Activated CD4-positive, alpha-beta T cell treated with anti-CD3 and anti-CD28 coated beads, Interleukin-2, amount 10 ng/mL, durations not matched to agents 7 days and 5 days (primary cell): ENCODE measurements around the gene DNASE1L2. TPM values are rescaled to one million over a fixed set of nuclear protein-coding genes. Genes with fewer than 3 reads are reported as not detected.
"Not testable (repeated sequence)": the region's sequence is repeated elsewhere in the genome, so short reads cannot be mapped to it uniquely, and the experiment has no call there.

Experiments used
- CTCF ChIA-PET: fragments of 350-600 bp; sonication (Branson Sonifier 250); formaldehyde crosslinking; loops from one replicate; lab custom pipeline; 2021; ENCODE audit warnings: antibody characterized with exemption; lab: Charles Lee
- POLR2A ChIA-PET: fragments of 350-600 bp; sonication (Branson Sonifier 250); formaldehyde crosslinking; loops from one replicate; lab custom pipeline; 2021; ENCODE audit warnings: antibody characterized with exemption; lab: Charles Lee
- DNase-seq: peaks from one replicate; pipeline ENCODE4 v3.0.0-alpha.2; 2020
- H3K27ac Mint-ChIP-seq: one replicate; pipeline ENCODE4 v1.8.0; 2021; ENCODE audit warnings: mild to moderate bottlenecking, moderate library complexity, mixed read lengths
- H3K27me3 Mint-ChIP-seq: one replicate; pipeline ENCODE4 v1.8.0; 2021; ENCODE audit warnings: mixed read lengths
- H3K36me3 Mint-ChIP-seq: one replicate; pipeline ENCODE4 v1.8.0; 2021; ENCODE audit warnings: low read depth, mixed read lengths
- H3K4me1 Mint-ChIP-seq: one replicate; pipeline ENCODE4 v1.8.0; 2021; ENCODE audit warnings: mixed read lengths
- H3K4me3 Mint-ChIP-seq: one replicate; pipeline ENCODE4 v1.8.0; 2021; ENCODE audit warnings: mild to moderate bottlenecking, moderate library complexity, mixed read lengths
- H3K9me3 Mint-ChIP-seq: one replicate; pipeline ENCODE4 v1.8.0; 2021; ENCODE audit warnings: mixed read lengths
- total RNA-seq, 2 experiments: library from RNA; stranded (reverse); gene quantifications; one replicate each; pipeline ENCODE4 v1.2.3, GENCODE V29; 2021

Gene DNASE1L2
- total RNA-seq, 2 experiments from 2014 or later = 2.0 to 3.4 TPM

DNA sequence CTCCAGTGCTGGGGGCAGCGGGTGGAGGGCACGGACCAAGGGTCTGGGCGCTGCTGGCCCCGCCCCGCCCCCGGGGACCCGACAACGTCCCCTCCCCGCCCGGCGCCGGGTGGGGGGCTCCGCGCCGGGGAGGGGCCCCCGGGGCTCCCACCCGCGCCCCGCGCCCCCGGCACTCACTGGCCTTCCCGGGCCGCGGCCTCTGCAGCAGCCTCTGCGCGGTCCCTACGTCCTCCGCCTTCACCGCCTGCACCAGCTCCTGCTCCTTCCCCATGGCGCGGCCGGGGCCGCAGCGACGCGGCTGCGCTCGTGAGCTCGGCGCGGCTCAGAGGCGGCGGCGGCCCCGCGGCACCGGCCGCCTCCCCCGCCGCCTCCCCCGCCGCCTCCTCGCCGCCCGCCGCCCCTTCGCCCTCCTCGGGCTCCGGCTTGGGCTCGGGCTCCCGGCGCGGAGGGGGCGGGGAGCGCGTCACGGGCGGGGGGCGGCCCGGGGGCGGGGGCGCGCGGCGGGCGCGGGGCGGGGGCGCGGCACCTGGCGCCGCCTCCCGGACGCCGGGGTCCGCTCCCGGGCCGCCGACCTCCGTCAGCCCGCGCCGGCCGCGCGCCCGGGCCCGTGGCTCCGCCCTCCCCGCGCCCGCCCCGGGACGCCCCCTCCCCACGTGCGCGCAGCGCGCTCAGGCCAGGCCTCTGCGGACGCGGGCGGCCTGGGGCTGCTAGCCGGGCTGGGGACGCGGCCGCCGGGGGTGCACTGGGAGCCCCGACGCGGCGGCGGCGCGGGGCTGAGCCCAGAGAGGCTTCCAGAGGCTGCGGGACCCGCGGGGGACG, 39.9 kb upstream of the DNASE1L2 start, which contains the start of gene CASKIN1:
Gene CASKIN1 (minus strand): TSS at position 444 of the 819 bp plus-strand sequence. CDS start 173 bp downstream, at position 271.
- ChIA-PET POLR2A (no interaction called here), CTCF (no interaction called here)
- Mint-ChIP-seq H3K9me3 (no peaks in the 10 kb centered on the region), H3K27me3 (peaks cover 40% of the 10 kb centered on the region), H3K36me3 (no peaks in the 10 kb centered on the region), H3K4me3 (peak within 1 kb of the TSS; percentile 44), H3K4me1 (peaks cover 4% of the 10 kb centered on the region), H3K27ac (no peak within 1 kb of the TSS)
- DNase-seq = no peak

DNA sequence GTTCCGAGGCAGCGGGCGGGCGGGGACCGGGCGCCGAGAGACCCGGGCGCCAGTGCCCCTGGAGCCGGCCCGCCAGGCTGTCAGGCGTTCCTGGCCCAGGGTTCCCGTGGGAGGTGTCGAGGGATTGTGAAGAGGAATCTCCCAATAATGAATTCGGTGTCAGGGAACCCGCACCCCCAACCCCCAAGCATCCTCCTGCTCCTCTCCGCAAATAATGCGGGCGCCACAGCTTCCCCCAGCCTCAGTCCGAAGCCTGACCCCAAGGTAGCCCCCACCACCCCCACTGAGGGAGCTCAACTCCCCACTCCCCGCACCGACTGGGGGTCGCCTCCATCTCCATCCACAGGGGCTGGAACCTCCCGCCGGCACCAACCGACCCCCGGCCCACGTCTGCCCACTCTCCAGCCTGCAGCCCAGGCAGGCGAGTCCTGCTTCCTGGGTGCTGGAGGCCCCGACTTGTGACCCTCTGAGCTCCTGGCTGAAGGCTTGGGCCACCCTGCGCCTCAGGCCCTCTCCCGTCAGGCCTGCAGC, 39.2 kb upstream of the DNASE1L2 start:
- peaks cover 42% of the 10 kb centered on the region for H3K27me3 Mint-ChIP-seq
- POLR2A ChIA-PET = no interaction called here

DNA sequence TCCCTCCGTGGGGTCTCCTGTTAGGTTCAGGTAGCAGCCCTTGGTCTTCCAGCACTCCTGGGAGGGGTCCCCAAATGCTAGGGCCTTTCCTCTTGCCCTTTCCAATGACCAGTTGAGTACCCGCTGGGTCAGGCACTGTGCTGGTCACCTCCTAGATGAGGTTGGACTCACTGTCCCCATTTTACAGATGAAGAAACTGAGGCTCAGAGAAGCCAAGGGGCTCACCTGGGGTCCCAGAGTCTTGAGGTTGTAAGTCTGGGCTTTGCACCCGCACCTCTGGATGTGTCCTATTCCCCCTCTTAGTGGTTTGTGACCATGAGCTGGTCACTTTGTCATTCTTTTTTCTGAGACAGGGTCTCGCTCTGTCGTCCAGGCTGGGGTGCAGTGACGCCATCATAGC, 38.5 kb upstream of the DNASE1L2 start:
- peaks cover 4% of the 10 kb centered on the region for H3K4me1 Mint-ChIP-seq
- ChIA-PET POLR2A (no interaction called here), CTCF (interaction anchor here (1.0 kb wide), 1 partner anchor 40 kb away, joined by 3 read pairs; no protein-coding TSS in a partner anchor)
- DNase-seq = no peak
- H3K27me3 Mint-ChIP-seq = peaks cover 43% of the 10 kb centered on the region
- no peaks in the 10 kb centered on the region for H3K9me3 Mint-ChIP-seq
- H3K4me3 Mint-ChIP-seq = no peak overlapping the region
- H3K36me3 Mint-ChIP-seq = no peaks in the 10 kb centered on the region
- H3K27ac Mint-ChIP-seq = no peak overlapping the region

More for the DNA sequence above, 39.2 kb upstream of the DNASE1L2 start:
- DNase-seq = no peak
- H3K4me3 Mint-ChIP-seq = peak overlapping the region; percentile 44
- no peaks in the 10 kb centered on the region for H3K36me3 Mint-ChIP-seq
- CTCF ChIA-PET = interaction anchor here (1.0 kb wide), 1 partner anchor 39 kb away, joined by 3 read pairs; no protein-coding TSS in a partner anchor
- no peak overlapping the region for H3K27ac Mint-ChIP-seq
- H3K9me3 Mint-ChIP-seq = no peaks in the 10 kb centered on the region
- H3K4me1 Mint-ChIP-seq = peaks cover 4% of the 10 kb centered on the region

DNA sequence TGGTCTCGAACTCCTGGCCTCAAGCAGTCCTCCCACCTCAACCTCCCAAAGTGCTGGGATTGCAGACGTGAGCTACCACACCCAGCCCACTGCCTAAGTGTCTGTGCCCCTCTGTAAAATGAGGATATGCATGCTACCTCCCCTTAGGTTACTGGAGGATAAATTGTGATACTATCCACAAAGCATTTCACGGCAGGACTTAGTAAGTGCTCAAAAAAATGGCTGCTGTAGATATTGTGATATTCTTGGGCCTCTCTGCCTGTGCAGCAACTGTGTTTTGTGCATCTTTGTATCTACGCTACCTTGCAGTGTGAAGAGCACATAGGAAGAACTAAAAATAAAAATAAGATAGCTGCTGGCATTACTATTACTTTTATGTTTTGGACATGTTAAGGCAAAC, 38.0 kb upstream of the DNASE1L2 start:
- Mint-ChIP-seq H3K27ac (no peak overlapping the region), H3K9me3 (no peaks in the 10 kb centered on the region), H3K36me3 (no peaks in the 10 kb centered on the region), H3K4me1 (peaks cover 4% of the 10 kb centered on the region), H3K27me3 (peaks cover 43% of the 10 kb centered on the region), H3K4me3 (no peak overlapping the region)
- DNase-seq = no peak
- POLR2A ChIA-PET = no interaction called here
- CTCF ChIA-PET = no interaction called here

DNA sequence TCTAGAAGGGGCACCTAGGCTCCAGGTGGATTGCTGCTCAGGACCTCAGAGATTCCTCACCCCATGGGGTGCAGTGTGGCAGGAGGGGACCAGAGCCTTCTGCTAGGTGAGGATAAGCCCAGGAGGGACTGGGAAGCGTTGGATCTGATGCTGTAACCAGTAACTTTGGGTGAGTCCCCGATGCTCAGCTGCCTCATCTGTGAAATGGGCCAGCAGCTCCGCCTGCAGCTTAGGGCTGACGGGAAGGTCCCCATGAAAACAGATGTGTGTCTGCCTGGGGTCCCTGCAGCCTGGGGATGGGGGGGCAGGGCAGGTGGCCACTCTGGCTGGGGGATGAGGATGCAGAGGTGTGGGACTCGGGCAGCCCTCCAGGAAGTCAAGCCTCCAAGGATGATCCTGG, 37.1 kb upstream of the DNASE1L2 start:
- no peak for DNase-seq
- no peak overlapping the region for H3K4me3 Mint-ChIP-seq
- H3K27ac Mint-ChIP-seq = no peak overlapping the region
- H3K4me1 Mint-ChIP-seq = peaks cover 9% of the 10 kb centered on the region
- no peaks in the 10 kb centered on the region for H3K9me3 Mint-ChIP-seq
- no peaks in the 10 kb centered on the region for H3K36me3 Mint-ChIP-seq
- ChIA-PET CTCF (no interaction called here), POLR2A (no interaction called here)
- H3K27me3 Mint-ChIP-seq = peaks cover 42% of the 10 kb centered on the region

DNA sequence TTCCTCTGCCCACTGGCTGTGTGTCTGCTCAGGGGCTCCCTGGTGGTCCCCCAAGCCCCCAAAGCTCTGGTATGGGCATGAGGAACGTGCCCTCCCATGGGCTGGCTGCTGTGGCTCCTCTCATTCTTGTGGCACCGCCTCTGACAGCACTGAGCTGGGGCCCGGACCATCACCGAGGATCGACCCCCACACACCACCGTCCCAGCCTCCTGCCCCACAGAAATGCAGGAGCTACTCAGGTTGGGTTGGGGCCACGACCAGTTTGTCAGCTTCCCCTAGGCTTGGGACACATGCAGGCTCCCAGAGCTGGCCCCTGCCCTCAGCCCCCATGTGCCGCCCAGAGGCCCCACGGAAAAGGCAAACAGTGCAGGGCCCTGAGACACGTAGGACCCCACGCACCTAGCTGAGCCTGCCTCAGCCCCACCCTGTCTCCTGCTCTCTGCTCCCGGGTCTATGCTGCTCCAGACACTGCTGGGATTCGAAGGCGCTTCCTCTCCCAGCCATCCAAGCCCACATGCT, 36.6 kb upstream of the DNASE1L2 start:
- Mint-ChIP-seq H3K4me3 (no peak overlapping the region), H3K27me3 (peaks cover 36% of the 10 kb centered on the region), H3K27ac (no peak overlapping the region), H3K36me3 (no peaks in the 10 kb centered on the region), H3K4me1 (peaks cover 13% of the 10 kb centered on the region), H3K9me3 (no peaks in the 10 kb centered on the region)
- ChIA-PET CTCF (interaction anchor here (0.8 kb wide), 1 partner anchor 23 kb away, joined by 3 read pairs; the partner anchor contains the start of gene E4F1), POLR2A (no interaction called here)
- no peak for DNase-seq

DNA sequence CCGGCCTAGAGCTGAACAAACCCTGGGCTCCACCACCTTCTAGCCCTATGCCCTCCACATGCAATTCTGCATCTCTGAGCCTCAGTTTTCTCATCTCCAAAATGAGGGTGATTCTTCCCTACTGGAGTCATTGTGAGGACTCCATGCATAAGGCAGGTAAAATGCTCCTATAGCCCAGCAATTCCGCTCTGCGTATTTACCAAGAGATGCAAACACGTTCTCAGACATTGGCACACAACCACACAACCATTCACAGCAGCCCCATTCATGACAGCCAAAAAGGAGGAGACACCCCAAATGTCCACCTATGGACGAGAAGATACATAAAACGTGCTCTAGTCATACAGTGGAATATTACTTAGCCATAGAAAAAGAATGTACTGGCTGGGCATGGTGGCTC, 35.9 kb upstream of the DNASE1L2 start:
- Mint-ChIP-seq H3K9me3 (no peaks in the 10 kb centered on the region), H3K27ac (no peak overlapping the region), H3K27me3 (peaks cover 30% of the 10 kb centered on the region), H3K4me3 (no peak overlapping the region), H3K4me1 (peaks cover 11% of the 10 kb centered on the region), H3K36me3 (no peaks in the 10 kb centered on the region)
- no peak for DNase-seq
- ChIA-PET CTCF (interaction anchor here (0.8 kb wide), 1 partner anchor 23 kb away, joined by 3 read pairs; the partner anchor contains the start of gene E4F1), POLR2A (interaction anchor here (0.6 kb wide), 1 partner anchor 778 kb away, joined by 3 read pairs; no protein-coding TSS in a partner anchor)

DNA sequence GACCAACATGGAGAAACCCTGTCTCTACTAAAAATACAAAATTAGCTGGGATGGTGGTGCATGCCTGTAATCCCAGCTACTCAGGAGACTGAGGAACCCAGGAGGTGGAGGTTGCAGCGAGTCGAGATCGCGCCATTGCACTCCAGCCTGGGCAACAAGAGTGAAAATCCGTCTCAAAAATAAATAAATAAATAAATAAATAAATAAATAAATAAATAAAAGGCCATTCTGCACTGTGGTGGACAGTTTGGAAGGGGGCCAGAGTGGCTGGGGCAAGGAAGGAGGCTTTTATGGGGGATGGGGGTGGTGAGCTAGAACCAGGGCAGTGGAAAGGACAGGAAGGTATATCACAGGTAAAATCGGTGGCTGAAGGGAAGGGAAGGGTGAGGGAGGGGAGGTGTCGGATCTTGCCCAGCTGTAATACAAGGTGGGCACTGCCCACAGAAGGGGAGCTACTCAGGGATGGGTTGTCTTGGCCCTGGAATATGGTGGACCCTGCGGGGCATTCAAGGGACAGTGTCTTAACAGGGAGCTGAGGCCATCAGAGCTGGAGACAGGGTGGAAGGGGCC, 33.0 kb upstream of the DNASE1L2 start:
- ChIA-PET CTCF (interaction anchor here (0.8 to 1.3 kb wide), 4 partner anchors 9 to 298 kb away, joined by 3 to 4 read pairs (median 4); no protein-coding TSS in a partner anchor), POLR2A (interaction anchor here (1.0 kb wide), 1 partner anchor 49 kb away, joined by 3 read pairs; no protein-coding TSS in a partner anchor)
- H3K36me3 Mint-ChIP-seq = peaks cover 13% of the 10 kb centered on the region
- peaks cover 24% of the 10 kb centered on the region for H3K4me1 Mint-ChIP-seq
- H3K9me3 Mint-ChIP-seq, DNase-seq: not testable (repeated sequence)
- H3K27me3 Mint-ChIP-seq = peaks cover 14% of the 10 kb centered on the region
- peak overlapping the region; percentile 31 for H3K27ac Mint-ChIP-seq
- peak overlapping the region; percentile 69 for H3K4me3 Mint-ChIP-seq

DNA sequence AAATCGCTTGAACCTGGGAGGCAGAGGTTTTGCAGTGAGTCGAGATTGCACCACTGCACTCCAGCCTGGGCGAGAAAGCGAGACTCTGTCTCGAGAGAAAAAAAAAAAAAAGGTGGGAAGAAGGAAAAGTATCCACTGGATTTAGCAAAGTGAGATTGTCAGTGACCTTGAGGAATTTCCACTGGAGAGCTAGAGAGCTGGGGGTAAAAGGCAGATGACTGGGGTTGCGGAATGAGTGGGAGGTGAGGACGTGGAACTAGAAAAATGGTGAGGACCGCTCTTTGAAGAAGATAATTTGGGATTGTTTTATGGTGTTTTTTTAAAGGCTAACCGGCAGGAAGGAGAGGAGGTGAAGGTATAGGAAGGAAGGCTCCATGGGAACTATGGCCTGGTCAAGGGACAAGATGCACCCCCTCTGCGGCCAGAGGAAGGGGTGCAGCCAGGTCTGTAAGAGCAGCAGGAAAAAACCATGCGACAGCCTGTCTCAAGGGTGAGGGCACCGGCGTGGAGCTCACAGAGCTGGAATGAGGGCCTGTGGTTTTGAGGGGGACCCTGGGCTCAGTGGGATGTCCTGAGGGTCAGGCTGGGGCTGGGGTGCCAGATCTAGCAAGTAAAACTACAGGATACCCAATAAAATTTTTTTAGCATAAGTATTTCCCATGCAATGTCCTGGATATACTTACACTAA, 31.7 kb upstream of the DNASE1L2 start:
- H3K4me1 Mint-ChIP-seq = peaks cover 24% of the 10 kb centered on the region
- ChIA-PET CTCF (interaction anchor here (0.6 kb wide), 1 partner anchor 1774 kb away, joined by 3 read pairs; no protein-coding TSS in a partner anchor), POLR2A (no interaction called here)
- H3K36me3 Mint-ChIP-seq = peaks cover 15% of the 10 kb centered on the region
- H3K27me3 Mint-ChIP-seq = peaks cover 7% of the 10 kb centered on the region
- no peaks in the 10 kb centered on the region for H3K9me3 Mint-ChIP-seq
- DNase-seq = no peak
- peak overlapping the region; percentile 69 for H3K4me3 Mint-ChIP-seq
- H3K27ac Mint-ChIP-seq = peak overlapping the region; percentile 71

DNA sequence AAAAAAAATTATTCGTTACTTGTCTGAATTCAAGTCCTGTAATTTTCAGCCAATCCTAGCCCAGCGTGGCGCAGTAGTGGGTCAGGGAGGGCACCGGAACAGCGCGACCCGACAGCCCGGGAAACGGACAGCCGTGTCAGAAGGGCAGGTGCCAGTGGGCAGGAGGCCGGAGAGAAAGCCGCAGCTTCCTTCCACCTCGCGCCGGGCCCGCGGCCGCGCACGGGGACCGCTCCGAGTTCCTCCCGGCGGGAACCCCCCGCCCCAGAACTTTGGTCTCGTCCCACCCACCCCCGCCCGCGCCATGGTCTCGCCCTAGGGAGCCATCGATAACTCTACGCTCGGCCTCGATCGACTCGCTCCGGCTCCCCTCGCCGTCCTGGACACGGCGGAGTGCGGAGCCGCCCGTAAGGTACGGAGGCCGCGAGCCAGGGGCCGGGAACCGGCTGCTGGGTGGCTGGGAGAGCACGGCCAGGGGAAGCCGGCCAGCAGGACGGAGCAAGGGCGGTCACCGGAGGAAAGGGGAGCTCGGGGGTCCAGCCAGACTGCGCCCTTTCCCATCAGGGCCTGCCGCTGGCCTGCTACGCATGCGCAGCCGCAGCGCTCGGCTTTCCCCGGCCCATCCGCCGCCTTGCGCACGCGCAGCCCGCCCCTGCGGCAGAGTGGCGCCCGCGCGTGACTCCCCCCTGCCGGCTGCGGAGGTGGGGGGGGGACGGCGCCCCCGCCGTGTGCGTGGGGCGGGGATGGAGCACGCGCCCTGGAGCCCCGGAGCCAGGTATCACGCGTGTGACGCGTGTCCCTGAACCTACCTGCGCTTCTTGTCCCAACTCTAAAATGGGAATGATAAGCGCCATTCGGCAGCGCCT, 30.9 kb upstream of the DNASE1L2 start, which contains the start of gene MLST8:
Gene MLST8 (plus strand): TSS at position 351 of the 863 bp plus-strand sequence. CDS start 632 bp downstream, outside the sequence.
- H3K9me3 Mint-ChIP-seq = no peaks in the 10 kb centered on the region
- peaks cover 4% of the 10 kb centered on the region for H3K27me3 Mint-ChIP-seq
- H3K4me3 Mint-ChIP-seq = peak within 1 kb of the TSS; percentile 77
- ChIA-PET CTCF (interaction anchor here (1.4 kb wide), 1 partner anchor 10 kb away, joined by 3 read pairs; the partner anchor contains the start of gene PGP), POLR2A (no interaction called here)
- peaks cover 24% of the 10 kb centered on the region for H3K4me1 Mint-ChIP-seq
- H3K36me3 Mint-ChIP-seq = peaks cover 15% of the 10 kb centered on the region
- DNase-seq = peak; percentile 88
- peak within 1 kb of the TSS; percentile 87 for H3K27ac Mint-ChIP-seq

DNA sequence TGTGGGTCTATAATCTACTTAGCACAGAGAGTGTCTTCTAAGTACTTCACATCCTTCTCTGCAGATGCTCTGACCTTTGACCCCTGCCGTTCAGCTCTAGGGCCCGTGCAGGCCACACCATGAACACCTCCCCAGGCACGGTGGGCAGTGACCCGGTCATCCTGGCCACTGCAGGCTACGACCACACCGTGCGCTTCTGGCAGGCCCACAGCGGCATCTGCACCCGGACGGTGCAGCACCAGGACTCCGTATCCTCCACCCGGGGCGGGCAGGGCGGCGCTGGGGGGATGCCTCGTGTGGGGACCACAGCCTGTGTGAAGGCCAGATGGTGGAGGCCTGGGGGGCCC, 30.3 kb upstream of the DNASE1L2 start:
- CTCF ChIA-PET = interaction anchor here (1.4 kb wide), 1 partner anchor 9 kb away, joined by 3 read pairs; the partner anchor contains the start of gene PGP

More for the DNA sequence above, 30.3 kb upstream of the DNASE1L2 start:
- H3K9me3 Mint-ChIP-seq = no peaks in the 10 kb centered on the region
- H3K36me3 Mint-ChIP-seq = peaks cover 15% of the 10 kb centered on the region
- peaks cover 4% of the 10 kb centered on the region for H3K27me3 Mint-ChIP-seq
- H3K4me1 Mint-ChIP-seq = peaks cover 24% of the 10 kb centered on the region
- no peak for DNase-seq
- POLR2A ChIA-PET = no interaction called here
- H3K4me3 Mint-ChIP-seq = peak overlapping the region; percentile 76
- H3K27ac Mint-ChIP-seq = peak overlapping the region; percentile 84
